Upper lobe of left lung (tissue), 4 donors: ENCODE measurements around the gene CEP55.

Source experiments
- POLR2AphosphoS5 ChIP-seq, 2 donors: sonication (generic); formaldehyde crosslinking; IDR thresholded peaks; one replicate each; pipeline ENCODE4 v1.5.1; 2017; ENCODE audit warnings: antibody characterized with exemption in 2 of 2
- TF ChIP-seq, protein P1 (sequence below), 6 experiments: fragments of 450-650 bp in 4 of 6; fragments of 200-600 bp in 2 of 6; sonication (generic) in 2 of 6; IDR thresholded peaks; one replicate each; pipeline ENCODE4 v1.5.1; 2016 to 2019; ENCODE audit warnings: antibody characterized with exemption in 6 of 6

DNA sequence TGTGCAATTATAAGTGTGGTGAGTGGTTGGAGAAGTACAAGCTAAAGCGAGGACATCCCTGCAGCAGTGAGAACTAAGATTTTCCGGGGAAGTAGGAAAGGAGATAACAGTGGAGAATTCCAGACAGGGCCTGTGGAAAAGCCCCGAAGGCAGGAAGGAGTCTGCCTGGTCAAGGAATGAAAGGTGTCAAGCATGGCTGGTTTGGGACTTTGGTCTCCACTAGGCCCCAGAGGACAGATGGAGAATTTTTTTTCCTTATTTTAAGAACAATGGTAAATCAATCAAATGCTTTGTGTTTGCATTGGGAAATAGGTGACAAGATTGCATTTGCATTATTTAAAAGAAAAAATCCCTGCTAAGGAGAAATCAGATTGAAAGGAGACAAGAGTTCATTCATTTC lies 3.2 kb upstream of the CEP55 start:
- TF ChIP-seq, protein P1, sequence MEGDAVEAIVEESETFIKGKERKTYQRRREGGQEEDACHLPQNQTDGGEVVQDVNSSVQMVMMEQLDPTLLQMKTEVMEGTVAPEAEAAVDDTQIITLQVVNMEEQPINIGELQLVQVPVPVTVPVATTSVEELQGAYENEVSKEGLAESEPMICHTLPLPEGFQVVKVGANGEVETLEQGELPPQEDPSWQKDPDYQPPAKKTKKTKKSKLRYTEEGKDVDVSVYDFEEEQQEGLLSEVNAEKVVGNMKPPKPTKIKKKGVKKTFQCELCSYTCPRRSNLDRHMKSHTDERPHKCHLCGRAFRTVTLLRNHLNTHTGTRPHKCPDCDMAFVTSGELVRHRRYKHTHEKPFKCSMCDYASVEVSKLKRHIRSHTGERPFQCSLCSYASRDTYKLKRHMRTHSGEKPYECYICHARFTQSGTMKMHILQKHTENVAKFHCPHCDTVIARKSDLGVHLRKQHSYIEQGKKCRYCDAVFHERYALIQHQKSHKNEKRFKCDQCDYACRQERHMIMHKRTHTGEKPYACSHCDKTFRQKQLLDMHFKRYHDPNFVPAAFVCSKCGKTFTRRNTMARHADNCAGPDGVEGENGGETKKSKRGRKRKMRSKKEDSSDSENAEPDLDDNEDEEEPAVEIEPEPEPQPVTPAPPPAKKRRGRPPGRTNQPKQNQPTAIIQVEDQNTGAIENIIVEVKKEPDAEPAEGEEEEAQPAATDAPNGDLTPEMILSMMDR (IDR thresholded peaks at IDR 0.05), result no peak
- TF ChIP-seq POLR2AphosphoS5 (IDR thresholded peaks at IDR 0.05), result no peak
